ENCODE data around the gene SEMA3F.

Gene SEMA3F

GRCh38 chr3:50189274-50189673 is 34.1 kb downstream of the SEMA3F start:
- no peak overlapping the region for H2AFZ ChIP-seq (ENCODE audit: low read depth, low read length)
- H3K4me1 ChIP-seq (ENCODE audit: insufficient read depth, low read length) = no peaks in the 10 kb centered on the region
- no peaks in the 10 kb centered on the region for H3K36me3 ChIP-seq (ENCODE audit: insufficient read depth, low read length)
- H3K4me3 ChIP-seq (ENCODE audit: low read length) = no peak overlapping the region
- no peaks in the 10 kb centered on the region for H3K9me3 ChIP-seq (ENCODE audit: low read length)
- peaks cover 10% of the 10 kb centered on the region for H3K27me3 ChIP-seq (ENCODE audit: insufficient read depth, low read length)

GRCh38 chr3:50189989-50190388 is 34.9 kb downstream of the SEMA3F start:
- Histone ChIP-seq H3K27me3 (ENCODE audit: insufficient read depth, low read length) (peaks cover 10% of the 10 kb centered on the region), H3K36me3 (ENCODE audit: insufficient read depth, low read length) (no peaks in the 10 kb centered on the region), H2AFZ (ENCODE audit: low read depth, low read length) (no peak overlapping the region), H3K4me3 (ENCODE audit: low read length) (no peak overlapping the region), H3K4me1 (ENCODE audit: insufficient read depth, low read length) (no peaks in the 10 kb centered on the region), H3K9me3 (ENCODE audit: low read length) (no peaks in the 10 kb centered on the region)

GRCh38 chr3:50190936-50191660 is 36.0 kb downstream of the SEMA3F start, which contains the start of gene GNAT1:
TSS of gene GNAT1 (plus strand) at chr3:50191610. CDS start at chr3:50191726, 116 bp downstream.
- no peaks in the 10 kb centered on the region for H3K4me1 ChIP-seq (ENCODE audit: insufficient read depth, low read length)
- no peak within 1 kb of the TSS for H2AFZ ChIP-seq (ENCODE audit: low read depth, low read length)
- no peaks in the 10 kb centered on the region for H3K9me3 ChIP-seq (ENCODE audit: low read length)
- peaks cover 17% of the 10 kb centered on the region for H3K27me3 ChIP-seq (ENCODE audit: insufficient read depth, low read length)
- no peaks in the 10 kb centered on the region for H3K36me3 ChIP-seq (ENCODE audit: insufficient read depth, low read length)
- no peak within 1 kb of the TSS for H3K4me3 ChIP-seq (ENCODE audit: low read length)

- no peaks in the 10 kb centered on the region for H3K4me1 ChIP-seq (ENCODE audit: insufficient read depth, low read length)
- no peaks in the 10 kb centered on the region for H3K36me3 ChIP-seq (ENCODE audit: insufficient read depth, low read length)
- H3K27me3 ChIP-seq (ENCODE audit: insufficient read depth, low read length) = peaks cover 26% of the 10 kb centered on the region
Measured at GRCh38 chr3:50192124-50192523, 37.0 kb downstream of the SEMA3F start.

GRCh38 chr3:50192689-50193141 is 37.6 kb downstream of the SEMA3F start:
- Histone ChIP-seq H3K4me1 (ENCODE audit: insufficient read depth, low read length) (no peaks in the 10 kb centered on the region), H3K27me3 (ENCODE audit: insufficient read depth, low read length) (peaks cover 28% of the 10 kb centered on the region), H3K9me3 (ENCODE audit: low read length) (no peaks in the 10 kb centered on the region), H3K36me3 (ENCODE audit: insufficient read depth, low read length) (no peaks in the 10 kb centered on the region), H3K4me3 (ENCODE audit: low read length) (no peak overlapping the region), H2AFZ (ENCODE audit: low read depth, low read length) (no peak overlapping the region)

More at GRCh38 chr3:50192124-50192523, 37.0 kb downstream of the SEMA3F start:
- H3K9me3 ChIP-seq (ENCODE audit: low read length) = no peaks in the 10 kb centered on the region
- no peak overlapping the region for H3K4me3 ChIP-seq (ENCODE audit: low read length)
- no peak overlapping the region for H2AFZ ChIP-seq (ENCODE audit: low read depth, low read length)

GRCh38 chr3:50193286-50193685 is 38.2 kb downstream of the SEMA3F start:
- H3K36me3 ChIP-seq (ENCODE audit: insufficient read depth, low read length) = no peaks in the 10 kb centered on the region
- H3K9me3 ChIP-seq (ENCODE audit: low read length) = no peaks in the 10 kb centered on the region
- no peaks in the 10 kb centered on the region for H3K4me1 ChIP-seq (ENCODE audit: insufficient read depth, low read length)
- H3K4me3 ChIP-seq (ENCODE audit: low read length) = no peak overlapping the region
- H2AFZ ChIP-seq (ENCODE audit: low read depth, low read length) = no peak overlapping the region
- H3K27me3 ChIP-seq (ENCODE audit: insufficient read depth, low read length) = peaks cover 28% of the 10 kb centered on the region

- Histone ChIP-seq H2AFZ (ENCODE audit: low read depth, low read length) (no peak overlapping the region), H3K4me3 (ENCODE audit: low read length) (no peak overlapping the region), H3K4me1 (ENCODE audit: insufficient read depth, low read length) (no peaks in the 10 kb centered on the region), H3K27me3 (ENCODE audit: insufficient read depth, low read length) (peaks cover 28% of the 10 kb centered on the region), H3K9me3 (ENCODE audit: low read length) (no peaks in the 10 kb centered on the region), H3K36me3 (ENCODE audit: insufficient read depth, low read length) (no peaks in the 10 kb centered on the region)
Measured at GRCh38 chr3:50193746-50194127, 38.6 kb downstream of the SEMA3F start.

- Histone ChIP-seq H3K4me3 (ENCODE audit: low read length) (no peak overlapping the region), H3K36me3 (ENCODE audit: insufficient read depth, low read length) (no peaks in the 10 kb centered on the region), H2AFZ (ENCODE audit: low read depth, low read length) (no peak overlapping the region), H3K4me1 (ENCODE audit: insufficient read depth, low read length) (no peaks in the 10 kb centered on the region), H3K27me3 (ENCODE audit: insufficient read depth, low read length) (peaks cover 28% of the 10 kb centered on the region), H3K9me3 (ENCODE audit: low read length) (no peaks in the 10 kb centered on the region)
Measured at GRCh38 chr3:50194128-50194902, 39.2 kb downstream of the SEMA3F start.

GRCh38 chr3:50194903-50195500 is 39.9 kb downstream of the SEMA3F start:
- Histone ChIP-seq H3K27me3 (ENCODE audit: insufficient read depth, low read length) (peaks cover 28% of the 10 kb centered on the region), H3K4me1 (ENCODE audit: insufficient read depth, low read length) (no peaks in the 10 kb centered on the region), H2AFZ (ENCODE audit: low read depth, low read length) (no peak overlapping the region), H3K36me3 (ENCODE audit: insufficient read depth, low read length) (no peaks in the 10 kb centered on the region), H3K9me3 (ENCODE audit: low read length) (no peaks in the 10 kb centered on the region), H3K4me3 (ENCODE audit: low read length) (no peak overlapping the region)

GRCh38 chr3:50195501-50196252 is 40.6 kb downstream of the SEMA3F start:
- H2AFZ ChIP-seq (ENCODE audit: low read depth, low read length) = no peak overlapping the region

GRCh38 chr3:50196253-50196801 is 41.2 kb downstream of the SEMA3F start:
- Histone ChIP-seq H3K27me3 (ENCODE audit: insufficient read depth, low read length) (peaks cover 30% of the 10 kb centered on the region), H3K4me3 (ENCODE audit: low read length) (no peak overlapping the region), H3K36me3 (ENCODE audit: insufficient read depth, low read length) (no peaks in the 10 kb centered on the region), H2AFZ (ENCODE audit: low read depth, low read length) (no peak overlapping the region), H3K9me3 (ENCODE audit: low read length) (no peaks in the 10 kb centered on the region), H3K4me1 (ENCODE audit: insufficient read depth, low read length) (no peaks in the 10 kb centered on the region)

More at GRCh38 chr3:50195501-50196252, 40.6 kb downstream of the SEMA3F start:
- H3K4me3 ChIP-seq (ENCODE audit: low read length) = no peak overlapping the region
- no peaks in the 10 kb centered on the region for H3K4me1 ChIP-seq (ENCODE audit: insufficient read depth, low read length)
- H3K27me3 ChIP-seq (ENCODE audit: insufficient read depth, low read length) = peaks cover 30% of the 10 kb centered on the region
- H3K9me3 ChIP-seq (ENCODE audit: low read length) = no peaks in the 10 kb centered on the region
- no peaks in the 10 kb centered on the region for H3K36me3 ChIP-seq (ENCODE audit: insufficient read depth, low read length)

GRCh38 chr3:50201573-50202315 is 46.6 kb downstream of the SEMA3F start:
- no peaks in the 10 kb centered on the region for H3K9me3 ChIP-seq (ENCODE audit: low read length)
- peaks cover 10% of the 10 kb centered on the region for H3K4me1 ChIP-seq (ENCODE audit: insufficient read depth, low read length)
- no peak overlapping the region for H3K4me3 ChIP-seq (ENCODE audit: low read length)
- no peaks in the 10 kb centered on the region for H3K36me3 ChIP-seq (ENCODE audit: insufficient read depth, low read length)
- H2AFZ ChIP-seq (ENCODE audit: low read depth, low read length) = no peak overlapping the region
- H3K27me3 ChIP-seq (ENCODE audit: insufficient read depth, low read length) = peaks cover 60% of the 10 kb centered on the region

Data from neuron (in vitro differentiated cells).